Measurements from ENCODE around the gene FHOD3.
A peak's percentile ranks its signal among the peaks of the same experiment; 100 is the strongest.

The FHOD3 gene

DNA sequence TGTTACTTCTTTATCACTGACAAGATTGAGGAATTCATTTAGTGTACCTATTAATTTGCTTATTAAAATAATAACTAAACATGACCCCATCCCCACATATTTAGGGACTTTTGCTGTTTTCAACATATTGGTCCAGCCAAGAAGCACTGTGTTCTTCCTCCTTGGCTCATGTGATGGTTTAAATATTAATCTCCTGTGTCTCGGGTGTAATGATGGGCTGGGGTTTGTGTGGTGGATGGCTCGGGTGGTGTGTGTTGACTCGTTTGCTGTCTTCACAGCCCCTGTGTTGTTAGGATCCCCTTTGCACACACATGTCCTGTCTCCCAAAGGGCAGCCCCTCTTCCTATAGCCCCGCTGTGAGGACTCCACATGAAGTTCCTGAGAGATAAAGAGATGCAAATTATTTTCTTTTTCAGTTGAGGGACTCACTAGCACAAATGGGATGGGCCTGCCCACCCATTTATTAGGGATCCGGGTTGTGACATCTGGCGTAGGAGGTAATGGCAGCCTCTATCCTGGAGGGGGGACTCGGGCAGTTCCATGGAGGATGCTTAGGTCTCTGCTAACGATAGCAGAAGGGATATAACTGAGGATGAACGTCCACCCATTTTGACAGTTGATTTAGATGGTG is 53.4 kb downstream of the FHOD3 start:
- TF ChIP-seq ZNF398 (tag by site-specific recombination; IDR thresholded peaks at IDR 0.05) (no peak), ZSCAN18 (tag by site-specific recombination; IDR thresholded peaks at IDR 0.05) (no peak)
- H3K4me1 ChIP-seq (ENCODE audit: control insufficient read depth, insufficient read depth, low read length), result no peaks in the 10 kb centered on the region
- POLR2A ChIA-PET, result no interaction called here
- no peak overlapping the region for H3K27ac ChIP-seq (ENCODE audit: extremely low read depth, low read depth, low read length)
- no peaks in the 10 kb centered on the region for H3K9me3 ChIP-seq (ENCODE audit: control insufficient read depth, insufficient read depth, low read depth, low read length)
- no peak overlapping the region for H3K4me3 ChIP-seq (ENCODE audit: low read depth, low read length)
- CTCF ChIA-PET, result no interaction called here
- H3K36me3 ChIP-seq (ENCODE audit: control insufficient read depth in 2 of 2, insufficient read depth in 1 of 2, low read length in 2 of 2), result peaks cover 0 to 3% of the 10 kb centered on the region in 2 experiments; a peak in 1 of 3 replicates

DNA sequence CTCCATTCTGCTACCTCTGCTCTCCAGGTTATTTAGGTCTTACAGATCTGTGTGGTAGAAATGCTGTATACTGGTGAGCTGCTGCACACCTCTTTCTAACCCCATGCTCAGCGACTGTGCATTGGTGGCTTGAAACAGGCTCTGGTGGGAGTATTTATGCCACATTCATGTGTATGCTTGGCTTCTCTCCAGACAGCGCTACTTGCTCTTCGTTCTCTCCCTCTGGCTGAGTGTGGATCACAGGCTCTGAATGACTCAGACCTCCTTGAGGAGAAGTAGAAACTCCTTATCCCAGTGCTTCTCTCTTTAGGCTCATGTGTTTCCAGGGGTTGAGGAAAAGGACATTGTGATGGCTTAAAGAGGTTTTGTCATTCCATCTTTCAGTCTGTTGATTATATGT is 54.9 kb downstream of the FHOD3 start:
- H3K4me3 ChIP-seq (ENCODE audit: low read depth, low read length), result no peak overlapping the region
- no peaks in the 10 kb centered on the region for H3K9me3 ChIP-seq (ENCODE audit: control insufficient read depth, insufficient read depth, low read depth, low read length)
- ChIA-PET POLR2A (no interaction called here), CTCF (no interaction called here)
- H3K36me3 ChIP-seq (ENCODE audit: control insufficient read depth in 2 of 2, insufficient read depth in 1 of 2, low read length in 2 of 2), result peaks cover 0 to 3% of the 10 kb centered on the region in 2 experiments; a peak in 1 of 3 replicates
- TF ChIP-seq ZNF394 (tag by site-specific recombination; IDR thresholded peaks at IDR 0.05; ENCODE audit: borderline replicate concordance) (peak; percentile 21; the same call in 1 of the 2 replicates), GFI1B (tag by site-specific recombination; IDR thresholded peaks at IDR 0.05) (no peak), GLIS1 (tag by site-specific recombination; IDR thresholded peaks at IDR 0.05) (0 out of 2 replicates have a peak, but pooled peaks have one; percentile 18), PRDM4 (tag by site-specific recombination; IDR thresholded peaks at IDR 0.05) (peak; percentile 55; the same call in 1 of the 2 replicates)
- H3K4me1 ChIP-seq (ENCODE audit: control insufficient read depth, insufficient read depth, low read length), result no peaks in the 10 kb centered on the region
- no peak overlapping the region for H3K27ac ChIP-seq (ENCODE audit: extremely low read depth, low read depth, low read length)

DNA sequence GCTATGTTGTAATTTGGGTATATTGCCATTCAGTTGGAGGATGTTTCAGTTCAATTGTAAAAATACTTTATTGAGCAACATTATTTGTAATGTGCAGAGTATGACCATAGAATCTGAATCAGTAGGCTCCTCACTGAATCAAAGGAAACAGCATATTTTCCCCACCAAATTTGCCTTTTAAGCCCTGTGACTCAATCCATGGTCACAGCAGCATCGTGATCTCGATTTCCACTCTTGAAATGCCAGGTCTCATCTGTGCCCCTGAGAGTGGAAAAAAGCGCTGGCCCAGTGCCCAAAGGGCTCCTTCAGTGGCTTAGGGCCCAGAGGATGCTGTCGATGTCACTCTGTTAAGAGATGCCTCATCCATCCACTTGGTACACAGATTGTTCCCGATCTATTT is 57.5 kb downstream of the FHOD3 start:
- Histone ChIP-seq H3K9me3 (ENCODE audit: control insufficient read depth, insufficient read depth, low read depth, low read length) (no peaks in the 10 kb centered on the region), H3K27ac (ENCODE audit: extremely low read depth, low read depth, low read length) (no peak overlapping the region), H3K36me3 (ENCODE audit: control insufficient read depth in 2 of 2, insufficient read depth in 1 of 2, low read length in 2 of 2) (peaks cover 0 to 7% of the 10 kb centered on the region in 2 experiments; a peak in 1 of 3 replicates), H3K4me3 (ENCODE audit: low read depth, low read length) (no peak overlapping the region), H3K4me1 (ENCODE audit: control insufficient read depth, insufficient read depth, low read length) (no peaks in the 10 kb centered on the region)
- POLR2A ChIA-PET, result no interaction called here
- CTCF ChIA-PET, result no interaction called here
- TF ChIP-seq ZNF423 (tag by site-specific recombination; IDR thresholded peaks at IDR 0.05) (no peak), CTCF (tag by site-specific recombination; IDR thresholded peaks at IDR 0.05) (no peak), KLF16 (tag by site-specific recombination; IDR thresholded peaks at IDR 0.05) (no peak), ZNF26 (tag by site-specific recombination; IDR thresholded peaks at IDR 0.05) (no peak), ZSCAN30 (tag by site-specific recombination; IDR thresholded peaks at IDR 0.05) (no peak), ZFHX2 (tag by site-specific recombination; conservative IDR thresholded peaks at IDR 0.05) (no peak)
